AG09309 (cell line): ENCODE data around the gene SETD2.

Experiments used
- DNase-seq: peaks from one replicate; pipeline ENCODE4 v3.0.0-alpha.2; 2010; ENCODE audit warnings: low read depth
- H3K4me3 ChIP-seq: 2 replicates; pipeline ENCODE4 v1.5.1; 2011; ENCODE audit warnings: mild to moderate bottlenecking, low read depth, low read length, moderate library complexity; ENCODE audit not compliant: control insufficient read depth
- TF ChIP-seq, protein P1 (sequence below): IDR thresholded peaks from 2 replicates; pipeline ENCODE4 v1.5.1; 2011; ENCODE audit warnings: mild to moderate bottlenecking, low read depth, low read length, inconsistent platforms; ENCODE audit not compliant: insufficient read depth, control insufficient read depth; ENCODE audit errors: missing control alignments

SETD2 gene

DNA sequence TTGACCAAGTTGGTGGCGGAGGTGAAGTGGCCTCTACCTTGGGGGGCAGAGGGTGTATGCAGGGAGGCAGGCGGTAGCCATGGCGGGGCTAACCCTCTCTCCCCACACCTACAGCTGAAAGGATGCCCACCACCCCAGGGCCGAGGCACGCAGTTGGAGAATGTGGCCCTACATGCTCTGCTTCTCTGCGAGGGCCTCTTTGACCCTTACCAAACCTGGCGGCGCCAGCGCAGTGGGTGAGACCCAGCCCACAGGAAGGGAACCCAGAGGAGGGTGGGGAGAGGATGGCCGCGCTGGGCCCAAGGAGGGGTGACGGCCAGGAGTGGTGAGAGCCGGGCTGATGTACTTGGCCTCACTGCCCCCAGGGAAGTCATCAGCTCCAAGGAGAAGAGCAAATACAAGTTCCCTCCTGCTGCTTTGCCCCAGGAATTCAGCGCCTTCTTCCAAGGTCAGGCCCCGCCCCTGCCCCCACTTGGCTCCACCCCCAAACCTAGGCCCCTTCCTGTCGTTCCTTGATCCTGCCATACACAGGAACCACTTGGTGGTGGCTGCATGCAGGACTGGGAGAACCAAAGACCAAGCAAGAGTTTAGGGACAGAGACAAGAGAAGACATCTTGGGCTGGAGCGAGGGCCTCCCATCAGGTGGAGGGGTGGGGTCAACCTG is 174.6 kb downstream of the SETD2 start:
- H3K4me3 ChIP-seq, result no peak overlapping the region
- no peak for DNase-seq
- TF ChIP-seq, protein P1, sequence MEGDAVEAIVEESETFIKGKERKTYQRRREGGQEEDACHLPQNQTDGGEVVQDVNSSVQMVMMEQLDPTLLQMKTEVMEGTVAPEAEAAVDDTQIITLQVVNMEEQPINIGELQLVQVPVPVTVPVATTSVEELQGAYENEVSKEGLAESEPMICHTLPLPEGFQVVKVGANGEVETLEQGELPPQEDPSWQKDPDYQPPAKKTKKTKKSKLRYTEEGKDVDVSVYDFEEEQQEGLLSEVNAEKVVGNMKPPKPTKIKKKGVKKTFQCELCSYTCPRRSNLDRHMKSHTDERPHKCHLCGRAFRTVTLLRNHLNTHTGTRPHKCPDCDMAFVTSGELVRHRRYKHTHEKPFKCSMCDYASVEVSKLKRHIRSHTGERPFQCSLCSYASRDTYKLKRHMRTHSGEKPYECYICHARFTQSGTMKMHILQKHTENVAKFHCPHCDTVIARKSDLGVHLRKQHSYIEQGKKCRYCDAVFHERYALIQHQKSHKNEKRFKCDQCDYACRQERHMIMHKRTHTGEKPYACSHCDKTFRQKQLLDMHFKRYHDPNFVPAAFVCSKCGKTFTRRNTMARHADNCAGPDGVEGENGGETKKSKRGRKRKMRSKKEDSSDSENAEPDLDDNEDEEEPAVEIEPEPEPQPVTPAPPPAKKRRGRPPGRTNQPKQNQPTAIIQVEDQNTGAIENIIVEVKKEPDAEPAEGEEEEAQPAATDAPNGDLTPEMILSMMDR, result no peak

DNA sequence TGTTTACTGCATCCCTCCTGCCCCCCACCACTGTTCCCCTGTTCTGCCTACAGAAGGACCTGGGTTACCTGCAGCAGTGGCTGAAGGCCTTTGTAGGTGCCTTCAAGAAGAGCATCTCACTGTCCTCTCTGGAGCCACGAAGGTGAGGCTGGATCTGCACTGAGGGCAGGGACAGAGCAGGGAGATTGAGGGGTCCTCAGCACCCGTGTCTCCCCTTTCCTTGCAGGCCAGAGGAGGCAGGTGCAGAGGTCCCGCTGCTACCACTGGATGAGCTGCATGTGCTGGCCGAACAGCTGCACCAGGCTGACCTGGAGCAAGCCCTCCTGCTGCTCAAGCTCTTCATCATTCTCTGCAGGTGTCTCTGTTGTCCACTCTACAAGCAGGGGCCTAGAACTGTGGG is 175.3 kb downstream of the SETD2 start:
- no peak overlapping the region for H3K4me3 ChIP-seq
- DNase-seq, result no peak
- TF ChIP-seq, protein P1, result no peak

DNA sequence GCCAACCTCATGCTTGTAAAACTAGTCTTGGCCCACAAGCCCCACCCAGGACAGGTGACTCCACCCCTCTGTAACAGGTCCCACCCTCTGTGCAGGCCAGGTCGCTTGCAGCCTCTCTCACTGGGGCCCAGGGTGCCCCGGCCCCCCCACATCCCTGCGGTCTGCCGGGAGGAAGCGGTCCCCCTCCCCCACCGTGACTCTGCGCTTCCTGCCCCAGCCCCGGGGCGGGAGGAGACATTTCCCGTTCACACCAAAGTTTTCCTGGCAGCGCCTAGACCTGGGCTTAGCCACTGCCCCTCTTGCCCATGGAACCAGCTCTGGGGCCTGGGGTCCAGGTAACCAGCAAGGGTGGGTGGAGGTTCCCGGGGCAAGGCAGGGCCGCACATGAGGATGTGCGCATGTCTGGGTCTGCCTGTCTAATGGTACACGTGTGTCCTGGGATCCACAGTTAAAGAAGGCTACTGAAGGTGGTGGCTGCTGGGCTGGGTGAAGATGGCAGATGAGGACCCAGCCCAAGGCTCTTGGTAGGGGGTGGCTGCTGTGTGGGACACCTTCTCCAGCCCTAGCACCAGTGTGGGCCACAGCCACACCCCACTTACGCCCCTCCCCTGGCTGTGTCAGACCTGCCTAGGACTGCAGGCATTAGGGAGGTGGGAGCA is 176.0 kb downstream of the SETD2 start:
- DNase-seq, result no peak
- H3K4me3 ChIP-seq, result no peak overlapping the region
- TF ChIP-seq, protein P1, result no peak

DNA sequence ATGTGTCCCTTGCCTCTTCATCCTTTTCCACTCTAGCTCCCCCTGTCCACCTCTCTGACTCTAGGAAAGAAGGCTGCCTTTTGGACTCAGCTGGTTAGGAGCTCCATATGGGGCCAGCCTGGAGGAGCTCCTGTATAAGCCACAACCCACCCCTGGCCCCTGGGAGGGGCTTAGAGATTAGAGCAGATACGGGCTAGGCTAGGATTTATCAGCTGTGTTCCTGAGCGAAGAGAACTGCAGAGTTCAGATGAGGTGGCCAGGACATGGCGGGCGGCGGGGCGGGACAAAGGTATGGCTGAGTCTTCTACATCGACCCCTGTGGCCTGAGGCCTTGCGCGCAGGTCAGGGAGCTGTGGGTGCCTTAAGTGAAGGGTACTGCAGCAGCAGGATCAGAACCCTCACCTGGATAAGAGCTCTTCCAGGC is 176.6 kb downstream of the SETD2 start:
- no peak for DNase-seq
- H3K4me3 ChIP-seq, result no peak overlapping the region
- TF ChIP-seq, protein P1, result no peak

DNA sequence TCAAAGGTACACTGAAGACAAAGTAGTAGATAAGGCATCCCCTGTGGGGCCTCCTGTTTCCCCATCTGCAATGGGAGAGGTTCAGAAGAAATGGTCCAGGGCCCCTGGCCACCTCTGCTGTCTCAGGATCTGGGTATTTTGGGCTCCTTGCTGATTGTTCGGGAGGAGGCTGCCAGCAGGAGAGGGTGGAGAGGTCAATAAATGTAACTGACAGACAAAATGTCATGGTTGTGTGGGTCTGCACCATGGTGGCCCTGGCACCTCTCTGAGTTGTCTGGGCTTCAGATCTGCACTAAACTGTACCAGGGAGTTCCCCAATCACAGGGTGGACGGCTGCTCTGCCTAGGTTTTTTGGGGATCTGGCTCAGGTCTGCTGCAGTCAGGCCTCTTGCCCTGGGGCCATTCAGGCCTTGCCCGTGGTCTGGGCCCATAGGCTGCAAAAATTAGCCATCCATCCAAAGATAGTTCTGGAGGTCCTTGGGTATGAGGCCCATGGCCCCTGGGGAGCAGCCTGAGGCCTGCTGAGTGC is 177.1 kb downstream of the SETD2 start:
- TF ChIP-seq, protein P1, result no peak
- H3K4me3 ChIP-seq, result no peak overlapping the region
- DNase-seq, result no peak

DNA sequence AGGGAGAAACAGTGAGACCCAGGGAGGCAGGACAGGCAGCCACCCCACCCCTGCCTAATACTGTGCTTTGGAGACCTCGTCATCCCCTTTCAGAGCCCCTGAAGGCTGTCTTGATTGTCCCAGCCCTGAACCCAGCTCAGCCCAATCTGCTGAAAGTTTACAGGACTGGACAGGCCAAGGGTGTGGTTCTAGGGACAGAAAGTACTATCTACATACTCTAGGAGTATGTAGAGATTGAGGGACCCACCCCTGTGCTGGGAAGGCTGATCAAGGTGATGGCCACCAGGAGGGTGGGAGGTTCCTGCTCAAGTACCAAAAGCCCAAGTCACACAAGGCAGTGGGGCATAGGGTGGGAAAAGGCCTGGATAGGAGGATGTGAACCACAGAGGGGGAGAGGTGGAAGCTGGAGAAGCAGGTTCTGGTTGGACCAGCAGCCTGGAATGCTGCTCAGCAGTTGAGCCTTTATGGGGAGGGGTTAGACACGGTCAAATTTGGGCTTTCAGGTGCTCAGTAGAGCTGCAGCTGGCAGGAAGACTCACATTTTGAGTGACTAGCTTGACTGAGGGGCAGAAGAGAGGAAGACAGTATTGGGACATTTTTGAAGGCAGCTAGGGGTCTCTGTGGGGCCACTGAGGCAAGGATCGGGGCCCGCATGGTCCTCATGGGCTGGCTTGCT is 177.7 kb downstream of the SETD2 start:
- TF ChIP-seq, protein P1, result no peak
- H3K4me3 ChIP-seq, result no peak overlapping the region
- DNase-seq, result no peak
